ENCODE data around the gene TARS3. TPM values are rescaled to one million over a fixed set of nuclear protein-coding genes. Genes with fewer than 3 reads are reported as not detected.

Gene TARS3
- total RNA-seq, 4 donors from 2014 or later, result 2.9 to 16.6 (median 7.8) TPM

DNA sequence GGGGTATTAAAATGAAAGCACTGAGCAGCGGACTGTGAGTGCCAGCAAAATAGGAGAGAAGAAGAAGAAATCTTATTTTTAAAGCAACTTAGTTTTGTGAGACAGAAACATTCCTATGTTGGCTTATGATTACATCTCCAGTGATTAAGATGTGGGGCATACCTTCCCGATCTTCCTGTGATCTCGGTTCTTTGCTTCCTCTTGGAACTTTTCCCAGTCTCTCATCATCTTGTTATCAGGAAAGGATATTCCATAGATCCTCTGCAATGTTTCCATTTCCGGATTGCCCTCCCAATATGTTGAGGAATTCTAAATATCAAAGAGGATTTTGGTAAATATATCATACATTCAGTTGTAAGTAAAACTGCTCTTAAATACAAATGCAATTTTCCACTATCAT lies 22.2 kb downstream of the TARS3 start:
- no peaks in the 10 kb centered on the region for H3K4me1 ChIP-seq
- no peaks in the 10 kb centered on the region for H3K27me3 ChIP-seq
- no peak for DNase-seq
- no peak overlapping the region for H3K27ac ChIP-seq
- intact Hi-C loops (cut with DNase I), result no loop called here
- H3K9me3 ChIP-seq, result no peaks in the 10 kb centered on the region
- no peak overlapping the region for H3K4me3 ChIP-seq
- H3K36me3 ChIP-seq, result peaks cover 0 to 100% (median 20%) of the 10 kb centered on the region in 3 donors
- 77 to 83% methylated on average over 4 of the region's 4 CpGs for WGBS, 2 donors
- TF ChIP-seq, protein P1, sequence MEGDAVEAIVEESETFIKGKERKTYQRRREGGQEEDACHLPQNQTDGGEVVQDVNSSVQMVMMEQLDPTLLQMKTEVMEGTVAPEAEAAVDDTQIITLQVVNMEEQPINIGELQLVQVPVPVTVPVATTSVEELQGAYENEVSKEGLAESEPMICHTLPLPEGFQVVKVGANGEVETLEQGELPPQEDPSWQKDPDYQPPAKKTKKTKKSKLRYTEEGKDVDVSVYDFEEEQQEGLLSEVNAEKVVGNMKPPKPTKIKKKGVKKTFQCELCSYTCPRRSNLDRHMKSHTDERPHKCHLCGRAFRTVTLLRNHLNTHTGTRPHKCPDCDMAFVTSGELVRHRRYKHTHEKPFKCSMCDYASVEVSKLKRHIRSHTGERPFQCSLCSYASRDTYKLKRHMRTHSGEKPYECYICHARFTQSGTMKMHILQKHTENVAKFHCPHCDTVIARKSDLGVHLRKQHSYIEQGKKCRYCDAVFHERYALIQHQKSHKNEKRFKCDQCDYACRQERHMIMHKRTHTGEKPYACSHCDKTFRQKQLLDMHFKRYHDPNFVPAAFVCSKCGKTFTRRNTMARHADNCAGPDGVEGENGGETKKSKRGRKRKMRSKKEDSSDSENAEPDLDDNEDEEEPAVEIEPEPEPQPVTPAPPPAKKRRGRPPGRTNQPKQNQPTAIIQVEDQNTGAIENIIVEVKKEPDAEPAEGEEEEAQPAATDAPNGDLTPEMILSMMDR (IDR thresholded peaks at IDR 0.05), result no peak
- TF ChIP-seq POLR2A (IDR thresholded peaks at IDR 0.05), result no peak

DNA sequence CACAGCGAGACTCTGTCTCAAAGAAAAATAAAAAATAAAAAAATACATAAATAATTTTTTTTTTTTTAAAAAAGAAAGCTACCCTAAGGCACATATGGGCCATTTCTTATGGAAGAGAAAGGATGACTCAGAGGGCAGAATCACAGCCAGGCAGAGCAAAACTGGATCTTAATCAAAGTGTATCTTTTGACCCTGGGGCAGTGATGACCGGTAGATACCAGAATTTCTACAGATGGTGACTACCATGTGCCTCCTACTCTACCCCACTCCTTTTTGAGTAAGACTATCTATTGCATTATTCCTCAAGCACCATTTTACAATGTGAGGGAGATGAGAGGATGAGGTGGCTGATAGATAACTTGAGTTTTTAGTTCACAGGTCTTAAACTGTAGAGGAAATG lies 26.0 kb downstream of the TARS3 start:
- TF ChIP-seq, protein P1 (IDR thresholded peaks at IDR 0.05), result no peak
- no peak for TF ChIP-seq POLR2A (IDR thresholded peaks at IDR 0.05)
- H3K4me1 ChIP-seq, result peaks cover 0 to 3% (median 0%) of the 10 kb centered on the region in 3 donors
- 53 to 69% methylated on average over 2 of the region's 2 CpGs for WGBS, 2 donors
- no peak overlapping the region for H3K27ac ChIP-seq
- H3K9me3 ChIP-seq, result no peaks in the 10 kb centered on the region
- no peaks in the 10 kb centered on the region for H3K27me3 ChIP-seq
- peaks cover 0 to 98% (median 25%) of the 10 kb centered on the region in 3 donors for H3K36me3 ChIP-seq
- intact Hi-C loops (cut with DNase I), result no loop called here
- DNase-seq, result no peak
- H3K4me3 ChIP-seq, result no peak overlapping the region

DNA sequence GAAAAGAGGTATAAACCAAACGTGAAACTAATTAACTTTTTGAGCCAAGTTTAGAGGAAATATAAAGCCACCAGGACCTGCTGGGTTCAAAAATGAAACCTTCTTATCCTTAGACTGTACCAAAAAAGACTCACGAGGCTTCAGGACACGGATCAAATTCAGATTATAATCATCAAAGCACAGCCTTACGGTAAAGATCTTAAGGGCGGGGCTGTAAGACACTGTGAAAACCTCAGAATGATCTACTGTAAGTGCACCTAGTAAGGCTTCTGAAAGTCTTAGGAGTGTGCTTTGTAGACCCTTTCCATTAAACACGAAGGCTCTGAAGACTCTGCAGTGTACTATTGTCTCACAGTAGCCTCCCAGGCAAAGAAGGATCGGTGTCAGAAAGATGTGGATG lies 26.8 kb downstream of the TARS3 start:
- Histone ChIP-seq H3K27ac (no peak overlapping the region), H3K9me3 (no peaks in the 10 kb centered on the region), H3K36me3 (peaks cover 0 to 98% (median 25%) of the 10 kb centered on the region in 3 donors), H3K4me1 (peaks cover 0 to 11% (median 4%) of the 10 kb centered on the region in 3 donors), H3K27me3 (no peaks in the 10 kb centered on the region), H3K4me3 (no peak overlapping the region)
- WGBS, 2 donors, result 91 to 92% methylated on average over 7 of the region's 7 CpGs
- TF ChIP-seq, protein P1 (IDR thresholded peaks at IDR 0.05), result no peak
- no peak for TF ChIP-seq POLR2A (IDR thresholded peaks at IDR 0.05)
- no peak for DNase-seq
- intact Hi-C loops (cut with DNase I), result no loop called here

DNA sequence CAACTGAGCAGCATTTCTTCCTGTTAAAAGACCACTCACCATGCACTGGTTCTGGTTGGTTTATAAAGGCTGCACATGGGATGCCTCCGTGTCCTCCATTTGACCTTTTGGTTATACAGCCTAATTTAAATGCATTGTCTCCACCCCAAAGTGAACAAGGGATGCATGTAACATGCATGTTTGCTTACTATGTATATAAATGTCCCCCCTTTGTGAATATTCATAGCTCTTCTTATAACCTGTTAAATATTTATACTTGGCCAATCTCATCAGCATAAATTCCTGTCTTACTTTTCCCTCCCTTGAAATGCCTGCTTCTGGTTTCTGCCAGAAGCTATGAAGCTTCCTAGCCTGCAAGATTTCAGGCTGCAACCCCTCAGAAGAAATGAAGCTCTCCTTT lies 27.4 kb downstream of the TARS3 start:
- Histone ChIP-seq H3K27ac (no peak overlapping the region), H3K4me3 (no peak overlapping the region), H3K36me3 (peaks cover 0 to 96% (median 25%) of the 10 kb centered on the region in 3 donors), H3K9me3 (no peaks in the 10 kb centered on the region), H3K4me1 (peaks cover 0 to 11% (median 4%) of the 10 kb centered on the region in 3 donors), H3K27me3 (no peaks in the 10 kb centered on the region)
- TF ChIP-seq POLR2A (IDR thresholded peaks at IDR 0.05), result no peak
- TF ChIP-seq, protein P1 (IDR thresholded peaks at IDR 0.05), result no peak
- intact Hi-C loops (cut with DNase I), result no loop called here
- WGBS, 2 donors, result 93 to 100% methylated on average over 1 of the region's 1 CpG
- DNase-seq, result no peak

DNA sequence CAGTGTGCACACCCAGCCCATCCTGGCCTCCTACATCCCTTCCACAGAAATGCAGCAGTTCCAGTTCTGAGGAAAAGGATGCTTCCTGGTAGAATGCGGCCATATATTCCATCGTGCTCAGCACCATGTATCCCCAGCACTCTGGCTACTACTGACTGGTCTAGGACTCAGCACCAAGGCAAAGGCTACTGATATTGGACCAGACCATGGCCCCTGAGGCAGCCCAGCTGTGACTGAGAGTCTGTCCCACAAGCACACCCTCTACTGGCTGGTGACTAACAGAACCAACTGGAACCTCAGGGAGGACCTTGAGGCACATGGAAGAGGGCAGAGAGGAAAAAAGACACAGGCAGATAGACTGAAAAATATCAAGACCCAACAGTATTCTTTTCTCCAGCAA lies 30.0 kb downstream of the TARS3 start:
- peaks cover 0 to 89% (median 13%) of the 10 kb centered on the region in 3 donors for H3K36me3 ChIP-seq
- WGBS, 2 donors, result 89% methylated on average over 2 of the region's 2 CpGs; no CpG with 5 or more reads in 1 of the 2 donors
- DNase-seq, result no peak
- TF ChIP-seq POLR2A (IDR thresholded peaks at IDR 0.05), result no peak
- TF ChIP-seq, protein P1 (IDR thresholded peaks at IDR 0.05), result no peak
- H3K9me3 ChIP-seq, result no peaks in the 10 kb centered on the region
- H3K27me3 ChIP-seq, result no peaks in the 10 kb centered on the region
- intact Hi-C loops (cut with DNase I), result no loop called here
- no peak overlapping the region for H3K27ac ChIP-seq
- H3K4me1 ChIP-seq, result peaks cover 0 to 11% (median 4%) of the 10 kb centered on the region in 3 donors
- no peak overlapping the region for H3K4me3 ChIP-seq
